Activated CD4-positive, alpha-beta T cell treated with anti-CD3 and anti-CD28 coated beads, Interleukin-10, Interleukin-2, amounts not matched to agents 100 ng/mL and 50 ng/mL, durations not matched to agents 16 hours and 8 hours (primary cell): Measurements from ENCODE around the gene CNNM3.
"Not testable (repeated sequence)": the region's sequence is repeated elsewhere in the genome, so short reads cannot be mapped to it uniquely, and the experiment has no call there.

Experiments used
- DNase-seq: peaks from one replicate; pipeline ENCODE4 v3.0.0-alpha.2; 2020

The CNNM3 gene

DNA sequence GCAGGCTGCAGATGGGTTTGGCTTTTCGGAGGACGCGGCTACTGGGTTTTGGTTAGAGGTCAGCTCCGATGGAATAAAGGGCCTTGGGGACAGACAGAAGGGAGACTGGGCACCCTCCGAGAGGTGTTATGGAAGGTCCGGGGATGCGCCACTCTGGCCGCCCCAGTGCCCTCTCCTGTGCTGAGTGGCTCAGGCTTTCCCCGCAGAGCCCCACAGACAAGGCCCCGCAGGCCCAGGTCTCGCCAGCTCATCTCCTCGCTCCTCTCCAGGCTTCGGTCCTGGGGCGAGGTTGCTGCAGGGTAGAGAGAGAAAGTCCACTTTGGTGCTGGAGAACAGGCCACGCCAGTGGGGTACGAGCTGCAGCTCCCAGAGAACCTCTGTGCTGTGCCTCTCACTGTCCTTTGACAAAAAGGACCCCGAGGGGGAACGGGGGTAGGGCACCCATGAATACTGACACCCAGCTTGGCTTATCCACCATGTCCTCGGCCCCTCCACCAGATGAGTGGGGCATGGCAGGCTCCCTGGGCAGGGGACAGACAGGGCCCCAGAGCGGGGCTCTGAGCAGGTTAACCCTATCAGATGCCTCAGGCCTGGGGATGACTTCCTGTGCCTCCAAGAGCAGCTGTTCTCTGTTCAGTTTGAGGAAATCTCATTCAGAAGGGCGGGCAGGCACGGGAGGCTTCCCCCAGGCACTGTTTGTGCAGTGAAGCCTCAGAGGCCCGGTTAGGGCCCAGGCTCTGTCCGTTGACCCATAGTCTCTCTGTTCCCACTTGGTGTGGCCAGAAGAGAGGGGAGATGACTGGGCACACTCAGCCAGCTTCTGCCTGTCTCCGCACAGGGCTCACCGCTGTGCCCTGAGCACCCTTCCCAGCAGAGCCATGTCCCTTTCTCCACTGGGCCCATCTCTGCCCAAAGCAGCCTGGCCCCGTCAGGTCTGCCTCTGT, 15.7 kb upstream of the CNNM3 start:
- DNase-seq: no peak

DNA sequence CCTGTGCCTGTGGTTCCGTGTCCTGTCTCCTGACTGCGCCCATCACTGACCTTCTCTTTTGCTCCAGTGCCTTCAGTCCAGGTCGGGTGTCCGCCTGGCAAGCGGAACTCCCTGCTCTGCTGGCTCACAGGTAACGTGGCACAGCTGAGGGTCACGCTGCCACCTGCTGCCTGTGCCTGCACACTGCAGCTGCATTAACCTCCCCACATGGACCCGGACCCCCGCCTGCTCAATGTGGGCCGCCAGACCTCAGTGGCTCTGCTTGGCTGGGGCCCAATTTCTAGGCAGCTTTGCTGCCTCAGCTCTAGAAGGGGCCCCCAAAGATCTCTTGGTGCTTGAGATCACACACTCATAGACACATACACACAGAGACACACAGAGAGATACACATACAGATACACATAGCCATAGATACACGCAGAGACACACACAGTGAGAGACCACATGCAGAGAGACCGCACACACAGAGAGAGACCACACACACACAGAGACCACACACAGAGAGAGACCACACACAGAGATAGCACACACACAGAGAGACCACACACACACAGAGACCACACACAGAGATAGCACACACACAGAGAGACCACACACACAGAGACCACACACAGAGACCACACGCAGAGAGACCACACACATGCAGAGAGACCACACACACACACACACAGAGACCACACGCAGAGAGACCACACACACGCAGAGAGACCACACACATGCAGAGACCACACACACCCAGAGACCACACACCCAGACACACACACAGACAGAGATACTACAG, 14.9 kb upstream of the CNNM3 start:
- DNase-seq: peak; percentile 78

DNA sequence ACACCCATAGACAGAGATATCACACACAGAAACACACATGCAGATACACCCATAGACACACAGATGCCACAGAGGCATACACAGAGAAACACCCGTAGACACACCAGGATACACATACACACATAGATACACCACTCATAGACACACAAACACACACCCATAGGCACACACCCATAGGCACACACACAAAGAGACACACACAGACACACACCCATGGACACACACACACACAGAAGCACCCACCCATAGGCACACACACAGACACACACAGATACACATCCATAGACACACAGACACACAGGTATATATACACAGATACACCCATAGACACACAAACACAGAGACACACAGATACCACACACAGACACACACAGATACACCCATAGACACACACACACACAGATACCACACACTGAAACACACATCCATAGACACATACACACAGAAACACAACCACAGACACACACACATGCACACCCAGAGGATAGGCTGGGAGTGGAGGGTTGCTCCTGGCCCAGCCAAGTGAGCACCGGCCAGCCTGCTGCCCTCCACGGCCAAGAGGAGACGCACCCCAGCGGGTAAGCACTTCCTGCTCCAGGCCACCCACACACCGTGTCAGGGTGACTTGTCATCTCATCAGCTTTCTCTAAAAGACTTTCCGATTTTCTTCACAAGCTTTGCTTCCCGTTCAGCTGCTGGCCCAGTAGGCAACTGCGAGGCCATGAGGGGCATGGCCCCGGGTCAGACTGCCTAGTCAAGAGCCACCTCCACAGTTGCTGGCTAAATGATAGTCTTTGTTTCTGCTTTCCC, 14.1 kb upstream of the CNNM3 start:
- DNase-seq: peak; percentile 29

DNA sequence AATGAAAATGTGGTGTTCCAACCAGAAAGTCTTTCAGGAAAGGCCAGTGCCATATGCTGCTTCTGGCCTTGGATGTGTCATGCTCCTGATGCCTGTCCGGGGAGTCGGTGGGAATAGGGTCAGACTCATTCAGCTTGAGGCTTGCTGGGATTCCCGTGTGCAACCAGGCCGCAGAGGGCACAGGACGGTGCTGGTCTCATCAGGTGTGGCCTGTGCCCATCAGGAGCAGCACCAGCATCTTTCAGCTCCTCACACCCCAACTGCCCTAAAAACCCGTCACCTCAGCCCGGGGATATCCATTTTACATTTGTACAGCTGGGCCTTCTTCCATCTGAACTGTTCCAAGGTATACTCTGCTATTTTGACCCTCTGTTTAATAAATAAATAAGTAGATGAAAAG, 13.3 kb upstream of the CNNM3 start:
- no peak for DNase-seq

DNA sequence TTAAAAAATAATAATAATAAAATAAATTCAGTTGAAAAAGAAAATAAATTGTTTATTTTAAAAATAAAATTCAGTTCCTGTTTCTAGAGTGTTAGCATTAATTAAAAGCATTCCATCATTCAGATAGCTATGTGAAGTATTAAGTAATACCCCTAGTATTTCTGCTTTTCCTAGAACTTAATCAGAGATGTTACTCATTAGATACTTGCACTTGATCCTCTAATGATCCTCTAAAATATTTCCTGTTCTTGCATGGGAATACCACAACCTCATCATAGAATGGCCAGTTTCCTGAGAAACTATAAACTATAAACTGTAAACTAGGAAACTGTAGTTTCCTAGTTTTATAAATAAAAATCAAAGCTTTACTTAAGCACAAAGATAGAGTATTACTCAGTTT, 11.1 kb upstream of the CNNM3 start:
- no peak for DNase-seq

DNA sequence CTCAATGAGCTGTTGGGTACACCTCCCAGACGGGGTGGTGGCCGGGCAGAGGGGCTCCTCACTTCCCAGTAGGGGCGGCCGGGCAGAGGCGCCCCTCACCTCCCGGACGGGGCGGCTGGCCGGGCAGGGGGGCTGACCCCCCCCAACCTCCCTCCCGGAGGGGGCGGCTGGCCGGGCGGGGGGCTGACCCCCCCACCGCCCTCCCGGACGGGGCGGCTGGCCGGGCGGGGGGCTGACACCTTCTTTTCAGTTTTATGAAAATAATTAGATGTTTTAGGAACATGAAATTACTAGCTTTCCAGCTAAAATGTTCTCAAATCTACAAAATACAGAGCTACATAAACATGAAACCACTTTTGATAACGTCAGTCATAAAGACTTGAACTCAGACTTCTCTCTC, 10.1 kb upstream of the CNNM3 start:
- DNase-seq: not testable (repeated sequence)

DNA sequence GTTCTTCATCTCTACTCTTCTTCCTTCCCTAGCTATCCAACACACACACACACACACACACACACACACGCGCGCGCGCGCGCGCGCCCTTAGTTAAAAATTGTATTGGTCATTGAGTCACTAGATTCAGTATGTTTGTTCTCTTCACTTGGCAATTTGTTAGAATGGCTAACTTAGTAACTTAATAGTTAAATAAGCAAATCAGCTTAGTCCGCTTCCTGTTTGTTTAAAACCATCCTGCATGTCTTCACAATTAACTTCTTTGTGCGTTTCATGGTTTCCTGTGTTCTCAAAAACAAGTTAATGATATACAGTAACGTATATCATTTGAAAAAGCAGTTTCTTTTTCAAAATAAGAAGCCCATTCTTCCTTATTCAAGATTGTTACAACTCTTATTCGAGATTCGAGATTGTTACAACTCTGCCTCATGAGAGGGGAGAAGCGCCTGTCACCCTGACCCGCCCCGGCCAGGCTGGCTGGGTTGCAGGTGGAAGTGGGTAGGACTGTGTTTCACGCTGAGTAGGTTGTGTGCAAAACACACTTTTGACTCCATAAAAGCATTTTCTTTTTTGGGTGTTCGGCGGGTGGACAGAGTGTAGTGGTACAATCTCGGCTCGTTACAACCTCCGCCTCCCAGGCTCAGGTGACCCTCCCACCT, 9.5 kb upstream of the CNNM3 start:
- DNase-seq: no peak

DNA sequence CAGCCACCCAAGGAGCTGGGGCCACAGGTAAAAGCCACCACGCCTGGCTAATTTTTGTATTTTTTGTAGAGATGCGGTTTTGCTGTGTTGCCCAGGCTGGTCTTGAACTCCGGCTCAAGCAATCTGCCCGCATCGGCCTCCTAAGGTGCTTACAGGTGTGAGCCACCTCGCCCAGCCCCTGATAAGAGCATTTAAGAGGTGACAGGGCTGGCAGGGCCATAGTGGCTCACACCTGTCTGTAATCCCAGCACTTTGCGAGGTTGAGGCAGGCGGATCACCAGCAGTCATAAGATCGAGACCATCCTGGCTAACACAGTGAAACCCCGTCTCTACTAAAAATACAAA, 9.0 kb upstream of the CNNM3 start:
- no peak for DNase-seq

DNA sequence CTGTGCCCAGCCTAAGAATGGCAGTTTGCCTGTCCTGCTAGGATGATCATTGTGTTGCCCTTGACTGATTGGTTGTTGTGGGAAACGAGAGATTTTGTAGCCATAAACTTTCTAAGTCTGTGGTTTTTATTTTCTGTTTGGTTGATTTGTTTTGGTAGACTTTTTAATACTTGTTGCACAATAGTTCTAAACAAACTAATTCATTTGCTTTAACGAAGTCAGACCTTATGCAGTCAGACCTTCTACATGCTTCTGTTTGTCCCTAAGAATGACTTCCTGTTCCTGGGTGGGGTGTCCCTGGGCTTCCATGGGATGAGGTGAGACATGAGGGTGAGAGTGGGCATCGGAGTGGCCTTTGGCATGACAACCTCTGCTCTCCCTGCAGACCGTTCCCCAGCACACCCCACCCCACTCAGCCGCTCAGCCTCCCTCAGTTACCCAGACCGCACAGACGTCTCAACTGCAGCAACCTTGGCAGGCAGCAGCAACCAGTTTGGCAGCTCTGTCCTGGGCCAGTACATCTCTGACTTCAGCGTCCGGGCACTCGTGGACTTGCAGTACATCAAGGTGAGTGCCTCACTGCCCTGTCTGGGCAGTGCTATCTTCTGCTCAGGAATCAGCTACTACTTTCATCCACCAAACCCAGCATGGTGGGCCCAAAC, 7.8 kb upstream of the CNNM3 start:
- no peak for DNase-seq

DNA sequence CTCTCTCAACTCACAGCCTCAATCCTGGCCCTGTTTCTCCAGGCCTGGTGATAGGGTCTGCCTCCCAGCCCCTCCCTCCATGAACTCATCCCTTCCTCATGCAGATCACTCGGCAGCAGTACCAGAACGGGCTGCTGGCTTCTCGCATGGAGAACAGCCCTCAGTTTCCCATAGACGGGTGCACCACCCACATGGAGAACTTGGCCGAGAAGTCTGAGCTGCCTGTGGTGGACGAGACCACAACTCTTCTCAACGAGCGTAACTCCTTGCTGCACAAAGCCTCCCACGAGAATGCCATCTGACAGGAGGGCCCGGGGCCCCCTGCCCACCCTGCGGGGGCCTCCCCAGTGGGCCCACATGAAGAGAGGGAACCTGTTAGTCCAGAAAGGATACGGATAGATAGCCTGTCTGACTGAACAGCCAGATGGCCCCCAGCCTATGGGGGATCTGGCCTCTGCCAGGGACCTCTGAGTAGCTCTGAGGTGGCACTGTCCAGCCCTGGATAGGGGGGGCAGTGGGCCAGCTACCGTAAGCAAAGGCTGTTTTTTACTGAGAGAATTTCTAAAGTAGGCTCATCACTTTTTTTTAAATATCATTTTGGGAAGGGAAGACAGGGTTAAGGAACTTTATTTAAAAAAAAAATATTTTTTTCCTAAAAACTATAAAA, 6.7 kb upstream of the CNNM3 start:
- DNase-seq: no peak

DNA sequence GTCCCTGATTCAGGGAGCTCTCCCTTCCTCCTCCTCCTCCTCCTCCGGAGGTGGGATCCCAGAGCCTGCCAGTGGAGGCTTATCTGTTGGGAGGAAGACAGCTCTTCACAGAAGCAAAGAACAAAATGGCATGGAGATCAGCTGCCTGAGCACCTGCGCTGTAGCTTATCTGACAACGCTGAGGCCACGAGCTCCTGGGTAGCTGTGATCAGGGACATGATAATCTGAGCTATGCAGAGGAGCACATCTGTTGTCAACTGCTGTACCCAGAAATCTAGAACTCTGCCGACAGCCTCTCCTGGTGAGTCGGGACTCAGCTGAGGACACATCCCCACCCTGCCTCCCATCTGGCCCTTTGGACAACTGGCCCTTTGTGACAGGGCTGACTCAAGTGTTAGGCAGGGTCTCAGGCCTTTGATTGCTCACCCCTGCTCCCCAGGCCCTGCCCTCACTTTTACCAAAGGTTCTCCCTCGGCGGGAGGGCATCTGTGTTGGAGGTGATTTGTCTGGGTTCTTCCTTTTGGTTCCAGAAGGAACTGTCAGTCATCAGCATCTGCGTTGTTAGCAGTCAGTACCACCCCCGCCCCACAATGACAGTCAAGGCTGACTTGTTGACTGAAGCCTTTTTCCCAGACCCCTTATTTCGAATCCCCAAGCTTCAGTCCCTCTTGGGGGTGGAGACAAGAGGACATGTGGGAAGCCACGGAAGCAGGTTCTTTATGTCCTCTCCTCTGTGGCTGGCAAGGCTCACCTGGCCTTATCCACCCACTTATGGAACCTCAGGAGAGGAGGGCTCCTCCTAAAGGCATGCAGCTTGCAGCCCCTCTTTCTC, 5.9 kb upstream of the CNNM3 start:
- no peak for DNase-seq

DNA sequence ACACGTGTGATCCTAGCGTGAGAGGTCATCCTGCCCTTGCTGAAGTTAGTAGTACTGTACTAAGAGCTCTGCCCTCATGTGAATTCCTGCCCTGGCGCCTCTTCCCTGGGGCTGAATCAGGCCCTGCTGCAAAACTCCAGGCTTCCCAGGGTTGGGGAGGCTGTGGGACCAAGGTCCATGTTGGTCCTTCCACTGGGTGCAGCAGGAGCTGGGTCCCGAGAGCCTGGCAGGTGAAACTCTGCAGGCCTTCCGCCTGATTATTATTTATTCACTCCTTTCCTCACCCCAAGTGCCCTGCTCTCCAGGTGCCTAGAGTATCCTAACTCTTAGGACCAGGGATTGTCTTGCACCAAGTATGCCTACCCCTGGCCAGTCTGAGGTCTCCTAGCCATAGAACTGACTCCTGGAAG, 5.3 kb upstream of the CNNM3 start:
- no peak for DNase-seq

DNA sequence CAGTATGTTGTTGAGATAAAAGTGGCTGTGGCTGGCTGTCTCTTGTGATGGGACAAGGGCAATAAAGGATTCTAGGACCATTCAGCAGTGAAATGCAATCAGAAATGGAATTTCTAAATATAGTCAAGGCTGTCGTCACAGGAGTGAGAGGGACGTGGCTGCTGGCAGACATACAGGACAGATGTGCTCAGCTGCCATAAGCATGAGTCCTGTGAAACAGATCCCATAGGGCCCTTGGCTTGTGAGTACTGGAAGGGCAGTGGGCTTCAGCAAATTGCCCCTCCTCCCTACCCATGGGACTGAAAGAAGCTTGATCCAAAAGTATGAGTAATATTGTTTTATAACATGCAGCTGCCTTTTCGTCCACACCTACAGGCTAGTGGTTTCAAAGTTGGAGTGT, 4.2 kb upstream of the CNNM3 start:
- DNase-seq: no peak

DNA sequence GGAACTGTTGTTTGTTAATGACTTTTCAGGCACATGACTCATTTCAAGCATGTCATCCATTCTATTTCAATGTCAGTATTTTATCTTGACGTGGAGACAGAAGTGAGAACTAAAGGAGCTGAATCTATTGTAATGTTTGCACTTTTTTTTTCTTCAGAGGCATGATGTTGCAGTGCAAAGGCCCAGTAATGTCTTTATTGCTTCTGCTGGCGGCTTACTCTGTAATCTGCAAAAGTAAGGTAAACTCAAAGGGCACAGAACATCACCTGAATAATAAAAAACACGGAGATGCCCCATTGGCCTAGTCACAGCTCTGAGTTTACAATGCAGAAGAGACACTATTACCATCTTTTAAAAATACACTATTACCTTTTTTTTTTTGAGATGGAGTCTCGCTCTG, 2.4 kb upstream of the CNNM3 start:
- DNase-seq: no peak

DNA sequence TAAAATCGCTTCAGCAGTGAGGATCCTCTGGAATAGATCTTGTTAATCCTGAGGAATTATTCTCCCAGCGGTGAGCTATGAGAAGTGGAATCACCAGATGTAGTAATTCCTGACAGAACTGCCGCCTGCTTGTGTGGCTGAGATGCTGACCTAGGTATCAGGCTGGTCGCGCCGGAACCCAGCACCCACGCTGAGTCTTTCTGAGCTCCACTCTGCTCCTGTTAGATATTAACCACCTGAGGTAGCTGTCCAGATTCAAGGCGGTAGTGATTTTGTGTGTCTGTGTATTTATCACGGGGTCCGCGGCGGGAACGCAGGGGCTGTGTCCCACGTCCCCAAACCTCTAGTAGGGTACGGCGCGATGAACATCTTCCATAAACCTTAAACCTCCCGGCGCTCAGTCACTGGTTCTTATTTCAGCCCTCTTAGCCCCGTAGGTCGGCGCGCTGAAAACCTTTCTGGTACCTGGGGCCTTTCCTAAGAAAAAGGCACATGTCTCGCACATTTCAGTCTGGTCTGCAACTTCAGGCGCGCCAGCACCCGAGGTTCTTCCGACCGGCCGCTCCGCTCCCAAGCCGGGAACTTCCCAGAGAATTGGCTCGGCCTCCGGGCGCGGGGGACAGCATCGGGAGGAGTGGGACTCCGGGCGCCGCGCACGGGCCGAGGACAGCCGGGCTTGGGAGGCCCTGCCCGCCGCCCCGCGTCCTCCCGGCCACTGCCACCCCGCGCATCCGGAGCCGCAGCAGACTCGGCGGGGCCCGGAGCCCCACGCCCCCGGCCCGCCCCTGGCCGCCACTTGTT, 542 bp upstream of the CNNM3 start:
- no peak for DNase-seq

DNA sequence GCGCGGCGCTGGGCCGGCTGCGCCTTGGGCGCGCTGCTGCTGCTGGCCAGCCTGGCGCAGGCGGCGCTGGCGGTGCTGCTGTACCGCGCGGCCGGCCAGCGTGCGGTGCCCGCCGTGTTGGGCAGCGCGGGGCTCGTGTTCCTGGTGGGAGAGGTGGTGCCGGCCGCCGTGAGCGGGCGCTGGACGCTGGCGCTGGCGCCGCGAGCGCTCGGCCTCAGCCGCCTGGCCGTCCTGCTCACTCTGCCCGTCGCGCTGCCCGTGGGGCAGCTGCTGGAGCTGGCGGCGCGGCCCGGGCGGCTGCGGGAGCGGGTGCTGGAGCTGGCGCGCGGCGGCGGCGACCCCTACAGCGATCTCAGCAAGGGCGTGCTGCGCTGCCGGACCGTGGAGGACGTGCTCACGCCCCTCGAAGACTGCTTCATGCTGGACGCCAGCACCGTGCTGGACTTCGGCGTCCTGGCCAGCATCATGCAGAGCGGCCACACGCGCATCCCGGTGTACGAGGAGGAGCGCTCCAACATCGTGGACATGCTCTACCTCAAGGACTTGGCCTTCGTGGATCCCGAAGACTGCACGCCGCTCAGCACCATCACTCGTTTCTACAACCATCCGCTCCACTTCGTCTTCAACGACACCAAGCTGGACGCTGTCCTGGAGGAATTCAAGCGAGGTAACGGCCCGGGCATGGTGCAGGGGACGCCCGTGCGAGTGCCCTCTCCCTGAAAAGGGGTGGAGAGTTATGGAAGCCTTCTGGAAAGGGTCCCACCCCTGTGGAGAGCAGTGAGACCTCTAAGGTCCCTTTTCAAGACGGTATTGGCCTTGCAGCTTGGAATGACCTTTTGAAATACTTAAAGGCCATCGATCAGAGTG, 1.0 kb downstream of the CNNM3 start:
- DNase-seq: no peak

DNA sequence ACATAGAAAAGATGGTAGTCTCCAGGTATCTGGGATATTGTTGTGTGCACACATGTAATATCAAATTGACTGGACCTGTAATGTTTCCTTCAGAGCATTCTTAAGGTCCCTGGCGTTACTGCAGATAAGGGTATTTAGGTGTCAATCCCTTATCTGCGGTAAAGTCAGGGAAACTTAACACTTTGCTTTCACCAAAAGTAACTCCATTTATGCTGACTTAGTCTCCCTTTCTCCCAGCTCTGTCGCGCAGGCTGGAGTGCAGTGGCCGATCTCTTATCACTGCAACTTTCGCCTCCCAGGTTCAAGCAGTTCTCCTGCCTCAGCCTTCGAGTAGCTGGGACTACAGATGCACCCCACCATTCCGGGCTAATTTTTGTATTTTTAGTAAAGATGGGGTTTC, 1.8 kb downstream of the CNNM3 start:
- no peak for DNase-seq

DNA sequence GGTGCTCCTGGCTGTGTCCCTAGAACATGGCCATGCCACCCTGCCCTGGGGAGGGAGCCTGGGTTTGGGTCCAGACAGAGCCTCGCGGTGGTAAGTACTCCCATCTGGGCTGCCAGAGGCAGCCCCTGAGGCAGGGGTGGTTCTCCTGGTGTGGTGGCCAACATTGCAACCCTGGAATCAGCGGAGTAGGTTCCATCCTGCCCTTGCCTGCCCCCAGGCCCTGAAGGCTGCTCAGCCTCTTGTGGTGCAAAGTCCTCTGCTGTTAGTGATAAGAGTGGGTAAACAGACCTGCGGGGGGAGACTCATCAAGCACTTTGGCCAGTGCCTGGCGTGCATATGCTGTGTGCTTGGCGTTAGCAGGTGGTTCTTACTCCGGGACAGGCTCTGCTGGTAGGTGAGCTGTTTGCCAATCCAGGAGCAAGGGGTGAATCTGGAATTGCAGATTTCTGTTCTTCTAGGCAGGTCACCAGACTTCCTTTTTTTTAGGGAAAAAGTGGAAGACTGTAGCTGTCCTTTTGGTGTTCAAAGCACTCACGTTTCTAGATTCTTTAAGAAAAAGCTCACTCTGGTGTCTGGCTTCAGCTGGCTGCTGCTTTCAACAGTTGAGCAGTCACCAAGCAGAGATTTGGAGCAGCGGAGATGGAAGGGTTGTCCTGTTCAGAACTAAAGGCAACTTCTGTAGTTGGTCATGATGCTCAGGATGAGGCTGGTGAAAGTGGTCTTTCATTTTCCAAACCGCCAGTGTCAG, 3.2 kb downstream of the CNNM3 start:
- DNase-seq: no peak
